ENCODE results near the gene MCIDAS. TPM values are rescaled to one million over a fixed set of nuclear protein-coding genes. Genes with fewer than 3 reads are reported as not detected.

Gene MCIDAS
- total and polyA plus RNA-seq, 2 of the 8 experiments (the other 6 are each of a cell fraction or from before 2014, with no cell fraction given) = 0.15 TPM; not detected in 1

GRCh38 chr5:55250064-55250463 is 22.9 kb upstream of the MCIDAS start:
- H3K23me2 ChIP-seq (ENCODE audit: low read depth, low read length) = no peaks in the 10 kb centered on the region
- H3K4me2 ChIP-seq (ENCODE audit: insufficient read depth in 1 of 2, low read depth in 2 of 2, low read length in 2 of 2) = no peak overlapping the region
- ChIA-PET CTCF (ENCODE audit: partially characterized antibody) (interaction anchor here (0.6 kb wide), 1 partner anchor 60 kb away, joined by 3 read pairs; no protein-coding TSS in a partner anchor), POLR2A (ENCODE audit: partially characterized antibody) (no interaction called here)
- H3K27ac ChIP-seq (ENCODE audit: low read depth, low read length) = no peak overlapping the region
- H2BK20ac ChIP-seq (ENCODE audit: low read length) = no peak overlapping the region
- DNase-seq (ENCODE audit: low read depth in 1 of 2, low spot score in 2 of 2) (no peak), FAIRE-seq (no peak)
- peaks cover 0 to under 1% (median 0%) of the 10 kb centered on the region in 4 experiments; a peak in 1 of 8 replicates for H3K36me3 ChIP-seq (ENCODE audit: control insufficient read depth in 2 of 4, insufficient read depth in 4 of 4, low read length in 3 of 4)
- H3K23ac ChIP-seq (ENCODE audit: insufficient read length) = no peak overlapping the region
- no peak overlapping the region for H2AFZ ChIP-seq (ENCODE audit: low read length)
- no peaks in the 10 kb centered on the region for H3K9me3 ChIP-seq (ENCODE audit: insufficient read depth in 2 of 2, low read depth in 1 of 2, low read length in 1 of 2)
- H3K4me1 ChIP-seq (replicated peaks in 1 of 4; ENCODE audit: control insufficient read depth in 3 of 4, insufficient read depth in 4 of 4, low read length in 3 of 4) = no peaks in the 10 kb centered on the region
- no peak overlapping the region for H2BK12ac ChIP-seq (ENCODE audit: low read depth, low read length)
- no peak overlapping the region for H3K4me3 ChIP-seq (ENCODE audit: extremely low read depth in 1 of 4, insufficient read depth in 2 of 4, low read depth in 3 of 4, low read length in 4 of 4)
- H2BK120ac ChIP-seq (replicated peaks; ENCODE audit: low read depth, low read length) = no peak overlapping the region
- H3K27me3 ChIP-seq (replicated peaks in 1 of 4; ENCODE audit: control insufficient read depth in 3 of 4, extremely low read depth in 1 of 4, insufficient read depth in 3 of 4, low read length in 3 of 4) = no peaks in the 10 kb centered on the region
- H2AK5ac ChIP-seq (ENCODE audit: low read depth, low read length) = no peak overlapping the region
- no peak overlapping the region for H3K4ac ChIP-seq (replicated peaks; ENCODE audit: insufficient read length, low read depth, low read length)
- no peak overlapping the region for H2BK5ac ChIP-seq (ENCODE audit: low read depth, low read length)
- no peaks in the 10 kb centered on the region for H3K79me2 ChIP-seq (ENCODE audit: control insufficient read depth in 1 of 2, insufficient read depth in 2 of 2, low read length in 2 of 2)
- no peaks in the 10 kb centered on the region for H3K79me1 ChIP-seq (ENCODE audit: low read depth, low read length)
- H3K9ac ChIP-seq (replicated peaks in 1 of 4; ENCODE audit: extremely low read depth in 1 of 4, low read depth in 3 of 4, low read length in 3 of 4) = no peak overlapping the region
- no peak overlapping the region for H4K91ac ChIP-seq (replicated peaks; ENCODE audit: insufficient read length, low read length)
- H4K8ac ChIP-seq (ENCODE audit: extremely low read depth, insufficient read depth, low read length) = no peak overlapping the region
- 89% methylated on average over 1 of the region's 1 CpG; no CpG with 5 or more reads in 1 of the 2 experiments for whole genome bisulfite sequencing, 2 experiments (ENCODE audit: extremely low coverage in 1 of 2, insufficient coverage in 1 of 2, insufficient read length in 1 of 2, insufficient replicate concordance in 2 of 2, low coverage in 1 of 2, low lambda C conversion rate in 2 of 2, missing lambda C conversion rate in 1 of 2)
- H4K5ac ChIP-seq (ENCODE audit: insufficient read length, low read depth, low read length) = no peak overlapping the region
- no peak overlapping the region for H3K56ac ChIP-seq (replicated peaks; ENCODE audit: insufficient read length, low read depth, low read length)
- H3K14ac ChIP-seq (ENCODE audit: insufficient read length) = no peak overlapping the region
- H2BK15ac ChIP-seq (ENCODE audit: low read length) = no peak overlapping the region
- H3K18ac ChIP-seq (ENCODE audit: extremely low read depth, low read length) = no peak overlapping the region
- no peaks in the 10 kb centered on the region for H4K20me1 ChIP-seq (replicated peaks in 1 of 2; ENCODE audit: control insufficient read depth in 1 of 2, insufficient read depth in 2 of 2, low read length in 2 of 2)
- TF ChIP-seq JUND (IDR thresholded peaks at IDR 0.05; ENCODE audit: low read length) (no peak), SIX5 (IDR thresholded peaks at IDR 0.05; ENCODE audit: low read depth, low read length) (no peak), POU5F1 (IDR thresholded peaks at IDR 0.05; ENCODE audit: low read depth, low read length) (no peak), SRF (IDR thresholded peaks at IDR 0.05; ENCODE audit: low read depth, low read length) (no peak), CTCF (IDR thresholded peaks at IDR 0.05; ENCODE audit: control extremely low read depth in 1 of 3, insufficient read depth in 1 of 3, low read depth in 1 of 3, low read length in 3 of 3) (no peak), SUZ12 (IDR thresholded peaks at IDR 0.05; ENCODE audit: low read length) (no peak), SP2 (IDR thresholded peaks at IDR 0.05; ENCODE audit: low read length) (no peak), TAF7 (optimal IDR thresholded peaks at IDR 0.05; ENCODE audit: borderline replicate concordance, low read depth, low read length) (no peak)

Measured in H1 (cell line).